COLO829 (cell line): ENCODE measurements around the gene SETD3.

Experiments used
- DNase-seq: peaks from one replicate; pipeline ENCODE4 v3.0.0; 2012; ENCODE audit warnings: low spot score

Gene SETD3

DNA sequence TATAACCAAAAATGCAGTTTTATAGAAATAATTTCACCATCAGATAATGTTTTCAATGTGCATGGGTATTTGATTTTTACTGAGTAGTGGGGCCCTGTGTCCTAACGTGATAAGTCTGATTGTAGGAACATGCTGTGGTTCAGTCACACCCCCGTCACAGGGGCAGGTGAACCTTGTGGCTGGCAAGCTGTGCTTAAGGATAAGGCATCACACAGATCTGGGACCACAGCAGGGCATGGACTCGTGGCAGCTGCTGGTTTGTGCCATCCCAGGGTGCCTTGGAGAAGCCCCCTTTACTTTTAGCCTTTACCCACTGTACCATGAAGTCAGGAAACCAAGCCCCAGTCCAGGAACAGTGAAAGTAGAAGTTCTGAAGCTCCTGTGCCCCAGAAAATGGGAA lies 17.2 kb upstream of the SETD3 start:
- DNase-seq: no peak

DNA sequence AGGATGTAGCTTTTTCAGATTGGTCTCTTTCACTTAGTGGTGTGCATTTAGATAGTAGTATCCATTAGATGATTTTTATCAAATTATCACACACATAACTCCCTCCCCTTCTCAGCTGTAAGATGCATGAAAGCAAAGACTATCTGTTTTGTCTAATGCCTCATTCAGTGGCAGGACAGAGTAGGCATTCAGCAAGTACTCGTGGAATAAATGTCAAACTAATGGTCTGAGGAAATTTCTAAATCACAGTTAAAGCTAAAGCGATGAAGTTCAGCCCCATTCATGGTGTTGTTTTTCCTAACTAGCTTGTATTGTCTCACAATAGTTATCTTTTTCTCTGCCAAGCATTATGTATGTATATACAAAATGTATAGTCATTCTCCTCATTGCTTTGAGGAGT lies 16.7 kb upstream of the SETD3 start:
- no peak for DNase-seq

DNA sequence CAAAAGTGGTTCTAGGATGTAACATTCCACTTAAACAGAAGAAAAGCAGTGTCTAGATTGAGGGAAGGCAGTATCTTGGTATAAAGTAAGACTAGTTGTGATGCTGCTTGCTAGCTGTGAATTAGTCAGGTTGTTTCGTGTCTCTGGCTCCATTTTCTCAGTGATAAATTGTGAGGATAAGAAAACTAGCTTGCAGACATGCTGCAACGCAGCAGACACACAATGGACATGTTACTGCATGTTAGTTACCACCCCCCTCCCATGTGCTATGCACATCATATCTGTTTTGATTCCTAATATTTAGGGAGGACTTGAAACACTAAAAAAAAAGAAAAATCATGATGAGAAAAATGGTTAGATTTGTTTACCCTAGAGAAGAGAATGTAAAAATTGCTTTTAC lies 3.4 kb upstream of the SETD3 start:
- no peak for DNase-seq

DNA sequence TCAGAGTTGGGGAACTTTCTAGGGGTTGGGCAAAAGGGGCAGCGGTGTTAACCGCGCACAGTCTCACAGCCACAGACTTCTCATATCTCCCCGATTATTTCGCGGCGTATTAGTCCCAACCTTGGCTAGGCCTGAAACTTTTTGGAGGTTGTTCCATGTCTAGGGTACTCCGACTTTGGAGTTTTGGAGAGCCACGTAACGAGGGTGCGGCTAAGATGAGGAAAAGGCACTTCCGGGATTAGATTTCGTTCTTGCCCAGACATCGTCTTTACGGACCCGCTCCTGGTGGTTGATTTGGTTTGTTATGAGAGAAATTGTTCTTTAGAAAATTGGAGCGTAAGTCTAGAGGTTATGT lies 1.1 kb upstream of the SETD3 start:
- DNase-seq: peak; percentile 24

DNA sequence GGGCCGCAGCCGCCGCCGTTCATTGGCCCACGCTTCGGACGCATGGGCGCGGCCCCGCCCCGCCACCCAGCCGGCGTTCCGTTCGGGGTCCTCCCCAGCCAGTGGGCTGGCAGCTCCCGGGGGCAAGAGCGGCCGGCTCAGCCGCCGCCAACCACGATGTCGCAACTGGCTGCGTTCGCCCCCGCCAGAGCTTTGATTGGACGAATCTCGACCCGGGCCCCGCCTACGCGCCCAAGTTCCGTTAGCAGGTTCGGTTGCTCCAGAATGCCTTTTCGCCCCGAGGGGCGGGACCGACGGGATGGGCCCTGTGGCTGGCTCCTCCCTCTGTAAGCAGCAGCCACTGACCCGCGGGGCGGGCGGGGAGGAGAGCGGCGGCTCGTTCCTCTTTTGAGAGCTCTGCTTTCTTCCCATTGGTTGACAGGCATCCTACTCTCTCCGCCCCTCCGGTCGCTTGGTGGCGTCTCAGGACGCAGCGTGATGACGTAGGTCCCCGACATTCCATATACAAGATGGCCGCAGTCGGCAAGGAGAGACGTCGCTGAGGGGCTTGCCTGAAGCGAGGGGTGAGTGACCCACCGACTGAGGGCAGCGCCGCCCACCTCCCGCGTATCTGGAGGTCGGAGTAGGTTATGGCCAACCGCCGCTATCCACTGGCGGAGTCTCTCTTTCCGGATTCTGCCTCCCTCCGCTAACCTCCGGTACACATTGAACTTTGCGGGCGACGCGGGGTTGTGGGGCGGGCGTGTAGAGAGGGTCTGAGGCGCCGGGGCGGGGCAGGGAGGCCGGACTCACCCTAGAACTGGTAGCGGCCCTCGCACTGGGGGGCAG lies 472 bp upstream of the SETD3 start, which contains the start of gene CCNK:
TSS of gene CCNK (plus strand) at position 493 of the 828 bp plus-strand sequence. CDS start 11,269 bp downstream, outside the sequence.
- DNase-seq: peak; percentile 99

DNA sequence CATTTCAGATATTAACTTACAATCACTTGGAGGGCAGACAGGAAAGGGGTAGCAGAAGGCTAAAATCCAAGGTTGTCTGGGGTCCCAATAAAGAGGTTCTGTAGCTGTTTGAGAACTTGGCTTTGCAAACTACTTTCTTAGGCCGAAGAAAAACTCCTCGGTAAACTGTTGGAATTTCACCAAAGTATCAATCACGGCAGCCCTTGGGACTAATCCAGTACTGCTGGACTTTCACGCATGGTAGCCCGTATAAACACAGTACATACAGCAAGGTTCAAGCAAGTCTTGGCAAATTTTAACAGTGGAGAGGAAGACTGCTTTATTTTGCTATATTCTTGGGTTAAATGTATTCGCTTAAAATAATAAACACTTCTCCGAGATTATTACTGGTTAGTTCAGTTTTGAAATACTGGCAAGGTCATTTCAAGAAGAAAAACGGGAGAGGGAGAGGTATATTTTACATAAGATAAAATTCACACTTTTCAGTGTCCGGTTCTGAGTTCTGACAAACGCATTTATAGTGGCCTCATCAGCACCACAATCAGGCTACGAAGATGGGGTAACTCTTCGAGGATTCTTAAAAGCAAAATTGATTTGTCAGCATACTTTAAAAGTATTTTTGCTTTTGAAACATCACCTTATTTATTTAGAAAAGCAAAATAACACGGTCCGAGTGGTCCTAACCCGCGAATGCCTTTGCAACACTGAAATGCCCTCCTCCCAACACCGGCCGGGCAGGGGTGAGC lies 1.3 kb downstream of the SETD3 start:
- DNase-seq: no peak

DNA sequence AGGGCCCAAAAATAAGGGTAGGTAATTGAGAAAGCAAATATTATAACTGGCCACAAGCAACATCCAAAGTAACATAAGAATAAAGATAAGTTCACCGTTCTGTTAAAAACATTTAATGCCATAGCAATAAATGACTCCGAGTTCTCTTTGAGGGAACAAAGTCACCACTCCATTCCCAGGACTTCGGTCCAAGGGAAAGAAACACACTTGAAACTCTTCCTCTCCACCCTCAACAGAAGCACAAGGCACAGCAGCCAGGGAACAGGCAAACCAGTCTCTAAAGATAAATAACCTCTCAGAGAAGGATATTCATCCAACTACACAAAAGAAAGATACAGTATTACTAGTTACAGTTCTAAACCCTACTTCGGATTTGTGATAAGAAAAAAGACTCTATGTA lies 2.5 kb downstream of the SETD3 start:
- DNase-seq: no peak

DNA sequence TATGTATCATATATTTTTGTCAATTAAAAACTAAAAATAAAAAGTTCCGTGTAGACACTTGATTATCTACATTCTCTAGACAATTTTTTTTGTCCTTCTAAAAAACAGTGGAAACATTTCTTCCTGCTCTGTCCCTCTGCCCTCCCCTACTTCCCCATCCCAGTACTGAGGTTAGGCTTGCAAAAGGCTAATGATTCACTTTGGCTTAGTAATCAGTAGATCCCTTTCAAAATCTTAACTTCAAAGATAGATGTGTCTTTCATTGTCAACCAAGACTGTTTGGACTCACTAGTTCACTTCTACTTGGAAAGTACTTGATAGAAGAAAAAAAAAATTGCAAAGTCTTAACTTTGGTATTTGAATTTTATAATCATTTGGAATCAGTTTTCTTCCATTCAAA lies 3.8 kb downstream of the SETD3 start:
- no peak for DNase-seq

DNA sequence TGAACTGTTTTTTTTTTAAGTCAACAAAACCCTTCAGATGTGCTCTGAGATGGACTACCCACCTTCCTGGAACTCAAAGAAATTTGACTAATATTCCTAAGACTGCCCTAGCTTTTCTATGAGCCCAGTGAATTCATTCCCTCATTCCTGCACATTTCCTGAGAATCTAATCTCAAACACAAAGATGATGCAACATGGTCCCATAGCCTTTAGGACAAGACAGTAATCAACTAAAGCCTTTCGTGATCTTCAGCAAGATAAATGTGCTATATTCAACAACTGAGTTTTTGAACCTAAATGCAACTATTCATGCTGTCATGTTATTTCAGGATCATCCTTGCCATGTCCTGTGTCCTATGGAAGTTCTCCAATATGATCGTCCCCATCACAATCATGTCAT lies 5.0 kb downstream of the SETD3 start:
- DNase-seq: no peak

DNA sequence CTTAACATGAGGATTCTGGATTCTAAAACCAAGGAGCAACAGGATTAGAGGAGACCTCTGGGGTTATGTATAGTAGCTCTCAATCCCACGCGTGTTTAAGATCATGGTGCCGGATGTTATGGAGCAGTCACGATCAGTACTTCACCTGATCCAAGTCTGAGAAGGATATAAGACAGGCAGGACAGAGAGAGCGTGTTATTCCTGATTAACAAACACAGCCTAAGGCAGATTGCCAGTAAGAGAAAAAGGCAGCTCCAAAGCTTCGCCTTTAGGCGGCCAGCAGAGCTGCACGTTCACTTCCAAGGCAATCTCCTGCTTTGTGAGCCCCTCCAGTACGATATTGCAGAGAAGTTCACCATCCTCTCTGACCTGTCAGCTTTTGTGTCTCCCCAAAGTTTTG lies 5.5 kb downstream of the SETD3 start:
- DNase-seq: no peak

DNA sequence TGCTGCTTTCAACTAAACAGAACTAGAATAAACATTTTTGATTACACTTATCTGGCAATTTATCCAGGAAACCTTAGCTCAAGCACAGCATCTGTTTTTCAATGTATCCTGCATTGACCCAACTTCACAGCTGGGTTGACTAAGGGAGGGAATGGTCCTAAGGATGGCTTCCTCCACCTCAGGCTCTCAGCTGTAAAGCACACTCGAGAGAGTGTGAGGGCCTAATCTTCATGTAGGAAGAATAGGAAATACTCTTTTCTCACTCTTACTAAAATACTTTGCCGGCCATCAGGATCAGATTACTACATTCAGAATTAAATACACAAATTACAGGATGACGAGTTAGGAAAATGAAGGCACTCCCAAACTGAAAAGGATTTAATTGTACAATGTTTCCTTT lies 7.2 kb downstream of the SETD3 start:
- DNase-seq: no peak

DNA sequence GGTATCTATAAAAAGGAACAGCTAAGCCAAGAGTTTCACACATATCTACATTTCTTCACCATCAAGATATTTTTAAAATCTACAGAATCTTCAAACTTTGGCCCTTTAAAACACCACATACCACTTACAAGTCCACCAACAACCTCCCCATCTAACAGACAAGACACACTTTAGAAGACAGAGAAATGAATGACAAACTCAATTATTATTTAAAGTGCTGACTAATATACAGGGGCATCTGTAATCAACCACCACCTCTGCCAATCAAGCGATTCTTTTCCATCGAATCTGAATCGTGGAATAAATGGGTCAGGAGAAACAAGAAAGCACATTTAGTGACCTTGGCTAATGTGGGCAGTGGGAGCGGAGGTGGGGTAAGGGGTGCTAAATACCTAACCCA lies 7.7 kb downstream of the SETD3 start:
- DNase-seq: no peak

DNA sequence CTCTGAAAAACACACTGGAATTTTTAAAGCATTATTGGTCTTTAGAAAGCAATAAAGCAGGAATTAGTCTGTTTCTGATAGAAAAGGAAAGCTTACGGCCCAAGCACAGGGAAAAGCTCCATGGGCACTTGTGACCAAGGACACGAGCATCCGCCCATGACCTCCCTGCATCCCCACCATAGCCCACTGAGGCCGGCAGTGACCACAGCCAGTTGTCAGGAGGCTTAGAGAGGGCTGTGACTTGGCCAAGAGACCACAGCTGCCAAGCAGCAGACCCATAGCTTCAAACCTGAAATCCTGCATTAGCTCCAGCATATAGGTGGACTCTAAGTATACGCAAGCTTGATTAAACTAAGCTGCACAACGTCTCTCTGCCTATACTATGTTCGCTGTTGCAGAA lies 8.9 kb downstream of the SETD3 start:
- no peak for DNase-seq

DNA sequence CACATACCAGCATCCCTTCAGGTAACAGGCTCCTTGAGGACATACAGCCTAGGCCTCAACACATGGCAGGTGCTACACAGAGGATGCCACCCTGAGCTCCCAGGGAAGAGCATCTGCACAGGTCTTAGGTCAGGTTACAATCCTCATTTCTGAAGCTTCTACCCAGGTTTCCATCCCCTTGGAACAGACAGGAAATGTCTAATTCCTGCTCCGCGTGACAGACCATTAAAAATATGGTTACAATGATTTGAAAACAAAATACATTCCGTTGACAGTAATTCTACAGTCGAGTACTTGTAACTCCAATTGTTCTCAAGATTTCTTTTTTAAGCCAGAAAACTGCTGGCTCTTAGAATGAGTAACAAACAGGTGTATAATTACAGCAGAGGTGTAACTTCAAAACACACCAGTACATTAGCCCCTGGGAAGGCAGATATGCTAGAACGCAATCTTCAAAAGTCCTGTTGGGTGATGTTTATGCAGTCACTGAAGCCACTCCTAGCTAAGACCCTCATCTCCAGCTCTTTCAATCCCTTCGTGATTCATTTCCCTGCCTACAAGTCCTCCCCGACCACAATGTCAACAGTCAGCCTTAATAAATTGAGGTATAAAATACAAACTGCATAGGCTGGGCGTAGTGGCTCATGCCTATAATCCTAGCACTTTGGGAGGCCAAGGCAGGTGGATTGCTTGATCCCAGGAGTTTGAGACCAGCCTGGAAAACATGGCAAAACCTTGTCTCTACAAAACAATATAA lies 11.6 kb downstream of the SETD3 start:
- DNase-seq: no peak

DNA sequence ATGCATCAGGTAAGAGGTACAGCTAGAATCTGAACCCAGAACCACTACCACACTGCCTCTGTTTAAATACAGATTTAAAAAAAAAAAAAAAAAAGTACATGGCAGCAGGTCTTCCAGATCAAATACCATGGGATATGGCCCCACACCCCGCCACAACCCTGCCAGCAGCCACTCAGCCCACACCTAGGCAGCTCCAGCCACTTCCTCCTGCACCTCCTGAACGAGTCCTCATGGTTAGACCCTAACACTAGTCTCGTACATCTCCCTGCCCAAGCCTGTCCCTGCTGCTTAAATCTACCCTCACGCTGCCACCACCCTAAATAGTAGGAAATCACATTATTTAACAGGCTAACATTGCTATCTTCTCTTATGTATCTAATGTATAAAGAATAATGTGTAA lies 12.6 kb downstream of the SETD3 start:
- DNase-seq: no peak

DNA sequence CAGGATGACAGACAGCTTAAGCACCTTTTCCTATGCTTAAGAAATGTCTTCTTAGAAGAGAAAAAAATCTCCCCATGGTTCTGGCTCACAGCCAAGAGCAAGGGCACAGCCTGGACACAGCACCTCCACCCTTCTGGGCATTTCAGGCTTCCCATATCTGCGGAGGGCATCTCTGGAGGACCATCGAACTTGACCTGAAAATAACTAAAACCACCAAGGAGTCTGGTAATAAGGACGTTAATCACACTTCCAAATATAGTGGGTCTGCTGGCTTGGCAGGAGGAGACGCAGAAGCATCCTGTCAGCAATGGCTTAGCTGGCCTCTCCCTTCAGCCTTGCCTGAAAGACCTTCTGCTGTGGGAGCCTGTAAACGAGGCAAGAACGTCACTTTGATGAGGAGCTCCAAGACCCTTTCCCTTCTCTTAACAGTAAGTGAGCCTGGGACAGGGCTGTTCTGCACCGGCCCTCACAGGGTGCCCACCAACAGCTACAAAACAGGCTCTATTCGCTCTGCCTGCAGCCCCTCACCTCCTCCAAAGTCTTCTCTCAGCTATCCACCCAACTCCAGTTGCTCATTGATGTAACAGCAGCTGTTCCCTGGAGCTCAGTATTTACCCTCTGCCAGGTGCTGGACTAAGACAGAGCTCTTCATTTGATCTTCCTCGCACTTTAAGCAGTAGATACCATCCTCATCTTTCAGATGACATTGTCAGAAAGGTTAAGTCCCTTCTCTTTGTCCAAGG lies 13.2 kb downstream of the SETD3 start:
- no peak for DNase-seq

DNA sequence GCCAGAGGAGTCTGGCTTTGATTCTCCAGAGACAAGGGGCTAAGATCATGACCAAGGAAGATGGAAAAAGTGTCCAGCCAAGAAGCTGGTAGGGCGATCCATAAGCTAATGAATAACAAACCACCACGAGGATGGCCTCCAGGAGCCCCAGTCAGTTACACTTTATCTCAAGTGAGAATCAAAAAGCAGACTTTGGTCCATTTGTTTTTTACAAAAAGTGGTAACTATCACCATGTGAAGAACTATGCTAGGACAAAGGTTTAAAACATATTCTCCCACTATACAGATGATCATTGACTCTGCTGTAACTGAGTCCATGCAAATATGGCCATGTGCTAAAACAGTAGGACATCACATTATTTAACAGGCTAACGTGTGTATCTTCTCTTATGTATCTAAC lies 13.9 kb downstream of the SETD3 start:
- no peak for DNase-seq

DNA sequence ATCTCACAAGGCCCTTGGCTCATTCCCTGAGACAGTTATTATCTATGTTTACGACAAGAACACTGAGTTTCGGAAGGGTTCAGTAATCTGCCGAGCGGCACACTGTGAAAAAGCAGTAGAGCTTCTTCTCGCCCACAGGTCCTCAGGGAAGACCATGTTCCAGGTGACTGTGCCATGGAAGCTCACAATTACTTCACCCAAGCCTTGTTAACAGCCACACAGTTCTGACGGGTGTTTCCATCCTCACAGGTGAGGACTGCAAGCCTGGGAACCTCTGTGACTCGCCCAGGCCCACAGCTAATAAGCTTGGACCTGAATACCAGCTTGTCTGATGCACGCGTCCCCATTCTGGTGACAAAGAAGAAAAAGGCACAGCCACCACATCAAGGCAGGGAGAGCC lies 15.4 kb downstream of the SETD3 start:
- no peak for DNase-seq

DNA sequence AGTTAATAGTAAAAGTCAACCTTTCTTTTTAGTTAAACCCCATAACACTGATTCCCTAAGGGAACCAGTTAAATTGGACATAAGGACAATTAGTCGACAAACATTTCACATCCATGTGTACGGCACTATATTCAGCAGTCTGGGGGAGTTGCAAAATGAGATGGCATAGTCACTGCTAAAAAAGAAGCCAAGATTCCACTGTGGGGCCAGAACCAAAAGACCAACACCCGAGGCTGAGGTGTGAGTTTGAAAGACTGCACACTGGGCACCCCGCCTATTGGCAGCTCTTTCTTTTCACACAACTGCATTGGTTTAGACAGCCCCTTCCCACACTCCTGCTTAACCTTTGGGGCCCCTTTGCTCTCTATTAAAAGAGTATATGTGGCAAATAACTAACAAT lies 16.7 kb downstream of the SETD3 start:
- no peak for DNase-seq

DNA sequence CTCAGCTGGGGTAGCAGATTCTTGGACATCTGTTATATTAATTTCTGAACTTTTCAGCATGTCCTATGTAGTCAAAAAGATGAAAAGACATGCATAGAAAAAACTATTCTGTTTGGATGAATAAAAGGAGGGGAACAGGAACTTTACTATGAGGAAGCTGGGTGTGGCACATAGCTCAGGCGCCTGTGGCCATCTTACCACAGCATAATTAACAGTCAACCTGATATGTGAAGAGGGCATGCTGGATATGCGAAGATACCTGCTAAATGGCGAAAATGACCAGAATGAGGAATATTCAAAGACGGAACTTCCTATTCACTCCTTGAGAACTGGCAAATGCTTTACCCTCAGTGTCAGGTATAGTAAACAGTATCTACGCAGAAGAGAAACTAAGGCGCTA lies 18.4 kb downstream of the SETD3 start:
- no peak for DNase-seq

DNA sequence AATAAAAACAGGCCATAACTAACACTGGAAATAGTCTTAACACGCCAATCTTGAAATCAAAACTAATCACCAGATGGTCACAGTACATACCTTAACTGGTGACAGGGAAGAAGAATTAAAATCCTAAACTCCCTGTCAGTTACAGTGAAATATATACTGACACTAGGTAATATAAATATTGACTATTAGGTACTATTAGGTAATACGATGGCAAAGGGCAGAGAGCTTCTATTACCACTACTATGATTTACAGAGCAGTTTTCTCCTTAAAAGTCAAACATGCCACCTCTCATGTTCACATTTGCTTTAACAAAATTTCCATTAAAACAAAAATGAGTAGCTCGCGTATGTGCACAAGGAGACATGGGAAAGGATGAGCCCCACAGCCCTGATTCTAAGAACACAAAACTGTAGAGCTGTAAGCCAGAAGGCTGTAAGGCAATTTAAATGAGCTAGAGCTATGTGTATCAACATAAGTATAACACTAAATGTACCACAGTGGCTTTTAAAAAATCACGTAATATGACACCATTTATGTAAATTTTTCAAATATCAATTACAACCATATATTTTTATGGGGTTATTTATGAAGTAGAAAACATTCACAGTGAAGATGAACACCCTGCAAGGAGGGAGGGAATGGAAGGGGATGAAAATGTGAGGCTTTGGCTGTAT lies 19.1 kb downstream of the SETD3 start:
- DNase-seq: no peak

DNA sequence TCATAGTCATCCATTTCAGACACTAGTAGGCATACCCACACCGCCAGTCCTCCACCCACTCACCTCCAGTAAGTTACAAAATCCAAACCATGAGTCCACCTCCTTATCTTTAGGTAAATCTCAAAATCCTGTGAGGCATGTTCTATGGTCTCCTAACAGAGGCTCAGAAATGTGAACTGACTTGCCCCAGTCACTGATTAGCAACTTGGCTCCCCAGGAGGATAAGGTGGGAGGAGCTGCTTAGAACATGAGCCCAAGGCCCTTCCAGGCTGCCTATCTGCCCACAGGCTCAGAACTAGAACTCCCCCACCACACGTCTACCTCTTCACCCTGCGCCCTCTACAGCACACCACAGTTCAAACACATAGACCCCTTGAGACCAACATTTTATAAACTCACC lies 19.9 kb downstream of the SETD3 start:
- no peak for DNase-seq
